ENCODE measurements around the gene BAK1.

Gene BAK1

DNA sequence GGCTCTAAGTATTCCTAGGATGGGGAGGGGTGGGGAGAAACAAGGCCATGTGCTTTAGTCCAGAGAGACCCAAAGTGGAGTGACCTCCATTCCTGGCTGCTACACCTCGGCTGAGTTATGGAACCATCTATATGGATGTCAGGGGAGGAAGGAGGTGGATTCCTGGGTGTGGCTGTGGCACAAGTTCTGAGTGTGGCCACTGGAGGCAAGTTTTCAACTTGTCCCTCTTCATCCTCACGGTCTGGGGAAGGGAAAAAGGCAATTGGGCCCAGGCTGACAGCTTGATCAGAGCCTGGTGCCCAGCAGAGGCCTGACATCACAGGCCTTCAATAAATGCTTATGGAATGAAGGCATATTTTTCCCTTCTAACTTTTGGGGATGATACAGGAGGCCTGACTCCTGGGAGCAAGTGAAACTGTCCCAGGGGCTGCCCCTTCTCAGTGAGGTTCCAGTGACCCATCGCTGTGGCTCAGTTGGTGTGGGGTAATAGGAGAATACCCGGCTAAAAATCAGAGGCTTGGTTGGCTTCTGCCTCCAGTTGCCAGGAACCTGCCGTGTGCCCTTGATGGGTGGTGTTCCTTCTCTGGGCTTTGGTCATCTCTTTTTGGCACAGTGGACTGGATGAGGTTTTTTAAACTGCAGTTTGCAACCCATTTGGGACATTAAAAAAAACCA is 39.2 kb upstream of the BAK1 start:
- peak; percentile 21 for TF ChIP-seq CTCF (IDR thresholded peaks at IDR 0.05; ENCODE audit: low read depth, low read length, missing control alignments)
- in situ Hi-C loops (cut with HindIII; ENCODE audit: low pct_ligation_motif_present, low sequenced_read_pairs): no loop called here
- DNase-seq: no peak
- Histone ChIP-seq H3K27ac (no peak overlapping the region), H3K4me3 (ENCODE audit: low read depth, low read length) (no peak overlapping the region), H3K36me3 (replicated peaks) (no peaks in the 10 kb centered on the region), H3K27me3 (replicated peaks) (no peaks in the 10 kb centered on the region)

DNA sequence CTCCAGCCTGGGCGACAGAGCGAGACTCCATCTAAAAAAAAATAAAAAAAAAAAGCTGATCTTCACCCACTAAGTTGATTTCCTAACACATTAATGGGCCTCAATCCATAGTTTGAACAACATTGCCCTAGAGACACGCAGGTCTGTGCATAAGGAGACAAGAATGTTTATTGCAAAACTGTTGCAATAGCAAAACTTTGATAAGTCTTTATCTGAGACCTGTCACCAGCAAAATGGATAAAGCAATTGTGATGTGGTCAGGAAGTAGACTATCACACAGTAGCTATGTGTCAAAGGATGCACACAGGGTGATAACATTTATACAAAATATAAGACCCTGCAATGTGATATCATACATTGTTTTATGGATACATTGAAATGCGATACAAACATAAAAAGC is 36.8 kb upstream of the BAK1 start:
- Histone ChIP-seq H3K27ac (no peak overlapping the region), H3K4me3 (ENCODE audit: low read depth, low read length) (no peak overlapping the region), H3K36me3 (replicated peaks) (no peaks in the 10 kb centered on the region), H3K27me3 (replicated peaks) (no peaks in the 10 kb centered on the region)
- TF ChIP-seq CTCF (IDR thresholded peaks at IDR 0.05; ENCODE audit: low read depth, low read length, missing control alignments): no peak
- DNase-seq: peak; percentile 13
- in situ Hi-C loops (cut with HindIII; ENCODE audit: low pct_ligation_motif_present, low sequenced_read_pairs): no loop called here

- Histone ChIP-seq H3K27me3 (replicated peaks) (no peaks in the 10 kb centered on the region), H3K36me3 (replicated peaks) (no peaks in the 10 kb centered on the region), H3K4me3 (ENCODE audit: low read depth, low read length) (no peak overlapping the region), H3K27ac (no peak overlapping the region)
- in situ Hi-C loops (cut with HindIII; ENCODE audit: low pct_ligation_motif_present, low sequenced_read_pairs): no loop called here
- no peak for DNase-seq
- TF ChIP-seq CTCF (IDR thresholded peaks at IDR 0.05; ENCODE audit: low read depth, low read length, missing control alignments): no peak
Measured at GRCh38 chr6:33616113-33616512, 36.0 kb upstream of the BAK1 start.

GRCh38 chr6:33613795-33614168 is 33.7 kb upstream of the BAK1 start:
- Histone ChIP-seq H3K27ac (no peak overlapping the region), H3K4me3 (ENCODE audit: low read depth, low read length) (no peak overlapping the region), H3K27me3 (replicated peaks) (no peaks in the 10 kb centered on the region), H3K36me3 (replicated peaks) (no peaks in the 10 kb centered on the region)
- in situ Hi-C loops (cut with HindIII; ENCODE audit: low pct_ligation_motif_present, low sequenced_read_pairs): no loop called here
- DNase-seq: no peak
- no peak for TF ChIP-seq CTCF (IDR thresholded peaks at IDR 0.05; ENCODE audit: low read depth, low read length, missing control alignments)

DNA sequence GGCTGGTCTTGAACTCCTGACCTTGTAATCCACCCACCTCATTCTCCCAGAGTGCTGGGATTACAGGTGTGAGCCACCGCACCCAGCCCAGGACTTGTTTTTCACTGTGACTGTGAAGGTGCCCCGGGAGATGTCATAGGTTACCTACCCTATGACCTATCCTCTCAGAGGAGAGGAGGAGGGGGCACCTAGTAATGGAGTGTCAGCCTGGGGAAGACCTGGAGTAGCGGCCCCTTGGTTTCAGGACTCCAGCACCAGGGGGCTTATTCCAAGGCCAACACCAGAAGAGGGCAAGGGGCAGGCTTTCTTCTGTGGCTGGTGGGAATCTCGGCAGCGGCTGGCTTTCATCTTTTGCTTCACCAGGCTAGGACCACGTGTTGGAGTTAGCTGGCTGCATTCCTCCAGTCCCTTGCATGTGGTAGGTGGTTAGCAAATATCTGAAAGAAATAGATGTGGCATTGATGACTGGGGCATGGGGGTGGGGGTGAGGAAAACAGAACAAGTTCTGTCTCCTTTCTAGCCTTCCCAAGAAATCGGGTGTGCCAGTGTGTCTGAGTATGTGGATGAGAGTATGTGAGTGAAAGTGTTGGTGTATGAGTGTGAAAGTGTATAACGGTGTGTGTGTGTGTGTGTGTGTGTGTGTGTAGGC is 33.2 kb upstream of the BAK1 start:
- H3K27me3 ChIP-seq (replicated peaks): no peaks in the 10 kb centered on the region
- DNase-seq: peak; percentile 11
- no peaks in the 10 kb centered on the region for H3K36me3 ChIP-seq (replicated peaks)
- in situ Hi-C loops (cut with HindIII; ENCODE audit: low pct_ligation_motif_present, low sequenced_read_pairs): no loop called here
- H3K4me3 ChIP-seq (ENCODE audit: low read depth, low read length): no peak overlapping the region
- no peak overlapping the region for H3K27ac ChIP-seq
- no peak for TF ChIP-seq CTCF (IDR thresholded peaks at IDR 0.05; ENCODE audit: low read depth, low read length, missing control alignments)
